Heart right ventricle (tissue), 16 donors: ENCODE measurements around the gene TBC1D22A. TPM values are rescaled to one million over a fixed set of nuclear protein-coding genes. Genes with fewer than 3 reads are reported as not detected.

Source experiments
- ATAC-seq, 8 donors: fragments of 200-7000 bp; cut with Tn5 transposase; one replicate each; pipeline ENCODE4 v1.9.1; 2020; ENCODE audit warnings: mild to moderate bottlenecking in 8 of 8, moderate library complexity in 8 of 8, moderate number of reproducible peaks in 1 of 8
- DNase-seq, 2 donors: peaks; one replicate each; pipeline ENCODE4 v3.0.0-alpha.2; 2020
- H3K27ac ChIP-seq, 10 donors: fragments of 200-600 bp; sonication (generic) in 2 of 10; one replicate each; pipeline versions ENCODE4 v1.5.0 to v1.8.0; 2020 to 2022; ENCODE audit warnings: mild to moderate bottlenecking in 3 of 10
- H3K27me3 ChIP-seq, 7 donors: fragments of 200-600 bp; one replicate each; pipeline ENCODE4 v1.8.0; 2021 to 2022; ENCODE audit warnings: mild to moderate bottlenecking in 2 of 7
- H3K36me3 ChIP-seq, 9 donors: fragments of 200-600 bp; sonication (generic) in 1 of 9; one replicate each; pipeline versions ENCODE4 v1.5.0 to v1.8.0; 2020 to 2022; ENCODE audit warnings: mild to moderate bottlenecking in 2 of 9
- H3K4me1 ChIP-seq, 9 donors: fragments of 200-600 bp; sonication (generic) in 1 of 9; one replicate each; pipeline versions ENCODE4 v1.5.0 to v1.8.0; 2020 to 2022; ENCODE audit warnings: mild to moderate bottlenecking in 4 of 9
- H3K4me3 ChIP-seq, 10 donors: fragments of 200-600 bp; sonication (generic) in 2 of 10; one replicate each; pipeline versions ENCODE4 v1.5.0 to v1.8.0; 2020 to 2022; ENCODE audit warnings: mild to moderate bottlenecking in 7 of 10, moderate library complexity in 2 of 10
- H3K9me3 ChIP-seq, 11 donors: fragments of 200-600 bp in 10 of 11; sonication (generic) in 2 of 11; one replicate each; pipeline versions ENCODE4 v1.5.0 to v1.8.0; 2013 to 2022; ENCODE audit warnings: mild to moderate bottlenecking in 2 of 11, control low read depth in 1 of 11, moderate library complexity in 1 of 11
- WGBS, 2 donors: extraction: QIAGEN DNeasy Blood & Tissue Kit; methylation state at CpG; one replicate each; pipeline ENCODE4 v1.1.7; 2013; ENCODE audit warnings: inconsistent platforms in 1 of 2; 5-methylcytosine and 5-hydroxymethylcytosine counted together
- intact Hi-C, 10 donors: fragments of 100-400 bp; cut with DNase I; formaldehyde crosslinking; loops; one replicate each; pipeline versions ENCODE4 v1.11.1 to v1.14.2; 2022
- polyA plus RNA-seq, 2 donors: library from polyadenylated mRNA; stranded (reverse); fragments of 200-250 nt; gene quantifications; one replicate each; pipeline ENCODE4 v1.2.3, GENCODE V29; 2013
- total RNA-seq, 10 donors: library from RNA; stranded (reverse); fragmentation: NEBNext Ultra II Directional in 3 of 10; extraction: Animal tissue kit (Norgen Biotek cat#: 25700) in 3 of 10; gene quantifications; one replicate each; pipeline versions ENCODE4 v1.2.1 to v1.2.4, GENCODE V29; 2021 to 2023
- TF ChIP-seq, protein P1 (sequence below), 9 donors: fragments of 200-600 bp; sonication (generic) in 2 of 9; IDR thresholded peaks; one replicate each; pipeline versions ENCODE4 v1.5.0 to v1.8.0; 2021 to 2022; ENCODE audit warnings: antibody characterized with exemption in 9 of 9, mild to moderate bottlenecking in 5 of 9, moderate library complexity in 1 of 9
- donor health status: Arrhythmogenic right ventricular cardiomyopathy.
- donor health status: ischemic (EF 13 %, LVEDD 7.1; RV severe dilation, severe dysfunction).
- donor health status: healthy with polysubstance abuse.
- donor health status: DM: no; HTN: yes; CAD: no.
- donor health status: DM: no; HTN: no; CAD: no.
- donor health status: ischemic (EF 25% LVEDD 6.9; RV normal size, moderate dysfunction).
- donor health status: ischemic (EF 25% LVEDD 5.7; RV mildly dilated, moderate dysfunction).
- donor health status: healthy.
- donor health status: DM: yes; HTN: yes; CAD: no.
- donor health status: Ischemic cardiomyopathy.
- donor health status: ischemic (EF 35%, LVEDD 5.7; RV mildly dilated, moderate dysfunction).
- donor health status: nonischemic (EF 11% LVEDD 7.7; RV severe dilation, severe dysfunction).
- donor health status: DM: yes; HTN: yes; CAD: no.
- donor health status: PGD.
- donor health status: ischemic (EF 29% LVEDD 5.4; RV normal size, mild dysfunction).
- donor health status: nonischemic (EF 23%, LVEDD 6.1; RV moderate dilation, normal function).

The TBC1D22A gene
- total and polyA plus RNA-seq, 12 donors: 7.2 to 27.9 (median 17.9) TPM

DNA sequence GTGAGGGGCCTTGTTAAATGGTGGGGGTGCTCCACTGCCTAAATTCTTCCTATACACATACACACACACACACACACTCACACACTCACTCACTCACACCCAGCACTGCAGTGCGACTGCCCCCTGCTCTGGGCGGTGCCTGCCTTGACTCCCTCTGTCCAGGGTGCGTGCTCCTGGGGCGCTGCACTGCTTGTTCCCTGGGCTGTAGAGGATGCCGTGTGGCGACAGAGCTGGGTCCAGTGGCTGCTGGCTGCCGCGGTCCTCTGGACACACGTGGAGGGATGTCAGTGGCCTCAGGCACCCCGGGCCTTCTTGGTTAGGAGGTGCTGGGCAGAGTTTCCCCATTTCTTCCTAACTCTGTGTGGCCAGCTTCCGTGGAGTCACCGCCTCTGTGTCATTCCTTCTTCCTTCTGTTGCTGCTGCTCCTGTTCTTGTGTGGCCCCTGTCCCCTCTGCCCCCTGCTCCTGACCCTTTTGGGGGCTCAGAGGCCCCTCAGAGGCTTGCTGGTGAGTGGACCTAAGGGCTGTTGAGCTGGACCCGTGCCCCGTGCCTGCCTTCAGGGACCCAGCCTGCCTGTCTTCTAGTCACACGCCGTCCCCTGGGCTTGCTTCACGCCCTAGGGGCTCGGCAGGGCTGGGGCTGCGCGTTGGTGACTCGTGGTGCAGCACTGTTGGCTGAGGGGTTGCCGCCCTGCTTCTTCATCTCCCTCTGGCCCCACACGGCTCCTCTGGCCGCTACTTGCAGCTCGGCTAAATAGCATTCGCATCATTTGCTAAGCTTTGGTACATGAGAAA lies 147.0 kb downstream of the TBC1D22A start:
- Histone ChIP-seq H3K9me3 (no peaks in the 10 kb centered on the region), H3K27ac (no peak overlapping the region), H3K27me3 (no peaks in the 10 kb centered on the region), H3K4me3 (no peak overlapping the region), H3K4me1 (no peaks in the 10 kb centered on the region), H3K36me3 (peaks cover 0 to 35% (median 5%) of the 10 kb centered on the region in 9 donors)
- intact Hi-C loops: loop anchor here in 1 of 10 donors (5.0 kb wide), 1 partner anchor 1603 kb away; no protein-coding TSS in a partner anchor
- 95% methylated on average over 26 of the region's 26 CpGs for WGBS, 2 donors
- ATAC-seq: peak in 1 of 8 donors; percentile 14
- no peak for DNase-seq
- TF ChIP-seq, protein P1, sequence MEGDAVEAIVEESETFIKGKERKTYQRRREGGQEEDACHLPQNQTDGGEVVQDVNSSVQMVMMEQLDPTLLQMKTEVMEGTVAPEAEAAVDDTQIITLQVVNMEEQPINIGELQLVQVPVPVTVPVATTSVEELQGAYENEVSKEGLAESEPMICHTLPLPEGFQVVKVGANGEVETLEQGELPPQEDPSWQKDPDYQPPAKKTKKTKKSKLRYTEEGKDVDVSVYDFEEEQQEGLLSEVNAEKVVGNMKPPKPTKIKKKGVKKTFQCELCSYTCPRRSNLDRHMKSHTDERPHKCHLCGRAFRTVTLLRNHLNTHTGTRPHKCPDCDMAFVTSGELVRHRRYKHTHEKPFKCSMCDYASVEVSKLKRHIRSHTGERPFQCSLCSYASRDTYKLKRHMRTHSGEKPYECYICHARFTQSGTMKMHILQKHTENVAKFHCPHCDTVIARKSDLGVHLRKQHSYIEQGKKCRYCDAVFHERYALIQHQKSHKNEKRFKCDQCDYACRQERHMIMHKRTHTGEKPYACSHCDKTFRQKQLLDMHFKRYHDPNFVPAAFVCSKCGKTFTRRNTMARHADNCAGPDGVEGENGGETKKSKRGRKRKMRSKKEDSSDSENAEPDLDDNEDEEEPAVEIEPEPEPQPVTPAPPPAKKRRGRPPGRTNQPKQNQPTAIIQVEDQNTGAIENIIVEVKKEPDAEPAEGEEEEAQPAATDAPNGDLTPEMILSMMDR (IDR thresholded peaks at IDR 0.05): no peak

DNA sequence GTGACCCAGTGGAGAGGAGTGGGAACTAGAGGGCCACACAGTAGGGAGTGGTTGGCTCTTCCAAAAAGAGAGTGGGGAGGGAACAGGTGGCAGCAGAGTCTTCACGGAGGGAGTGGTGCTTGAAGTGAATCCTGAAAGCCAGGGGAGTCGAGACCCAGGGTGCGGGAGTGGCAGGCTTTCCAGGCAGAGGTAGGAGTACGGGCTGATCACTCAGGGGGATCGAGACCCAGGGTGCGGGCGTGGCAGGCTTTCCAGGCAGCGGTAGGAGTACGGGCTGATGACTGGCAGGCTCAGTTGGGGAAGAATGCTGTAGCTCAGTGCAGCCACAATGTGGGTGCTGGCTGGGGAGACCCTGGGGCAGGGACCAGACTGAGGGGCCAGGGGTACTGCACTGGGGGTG lies 148.2 kb downstream of the TBC1D22A start:
- TF ChIP-seq, protein P1 (IDR thresholded peaks at IDR 0.05): no peak
- no peaks in the 10 kb centered on the region for H3K27me3 ChIP-seq
- DNase-seq: no peak
- no peak overlapping the region for H3K27ac ChIP-seq
- peaks cover 0 to 44% (median 8%) of the 10 kb centered on the region in 9 donors for H3K36me3 ChIP-seq
- intact Hi-C loops: loop anchor here in 1 of 10 donors (5.0 kb wide), 1 partner anchor 1602 kb away; no protein-coding TSS in a partner anchor
- no peak overlapping the region for H3K4me3 ChIP-seq
- H3K4me1 ChIP-seq: no peaks in the 10 kb centered on the region
- WGBS, 2 donors: 96 to 97% methylated on average over 9 of the region's 9 CpGs
- H3K9me3 ChIP-seq: no peaks in the 10 kb centered on the region
- ATAC-seq: no peak

DNA sequence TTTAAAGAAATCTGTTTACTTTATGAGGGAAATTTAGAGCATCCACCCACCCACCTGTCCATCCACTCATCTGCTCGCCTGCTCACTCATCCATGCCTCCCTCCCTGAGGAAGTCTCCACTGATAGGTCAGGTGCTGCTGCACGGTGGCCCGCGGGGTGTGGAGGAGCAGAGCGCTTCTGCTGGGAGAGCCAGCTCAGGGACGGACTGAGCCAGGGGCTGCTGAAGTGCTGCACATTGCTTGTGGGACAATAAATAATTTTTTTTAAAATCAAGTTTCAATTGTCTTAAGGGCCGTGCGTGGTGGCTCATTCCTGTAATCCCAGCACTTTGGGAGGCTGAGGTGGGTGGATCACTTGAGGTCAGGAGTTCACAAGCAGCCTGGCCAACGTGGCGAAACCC lies 148.9 kb downstream of the TBC1D22A start:
- no peaks in the 10 kb centered on the region for H3K27me3 ChIP-seq
- H3K9me3 ChIP-seq: no peaks in the 10 kb centered on the region
- intact Hi-C loops: loop anchor here in 1 of 10 donors (5.0 kb wide), 1 partner anchor 1601 kb away; no protein-coding TSS in a partner anchor
- no peaks in the 10 kb centered on the region for H3K4me1 ChIP-seq
- TF ChIP-seq, protein P1 (IDR thresholded peaks at IDR 0.05): no peak
- H3K27ac ChIP-seq: no peak overlapping the region
- peaks cover 0 to 50% (median 8%) of the 10 kb centered on the region in 9 donors for H3K36me3 ChIP-seq
- WGBS, 2 donors: 92% methylated on average over 10 of the region's 10 CpGs
- ATAC-seq (no peak), DNase-seq (no peak)
- no peak overlapping the region for H3K4me3 ChIP-seq

DNA sequence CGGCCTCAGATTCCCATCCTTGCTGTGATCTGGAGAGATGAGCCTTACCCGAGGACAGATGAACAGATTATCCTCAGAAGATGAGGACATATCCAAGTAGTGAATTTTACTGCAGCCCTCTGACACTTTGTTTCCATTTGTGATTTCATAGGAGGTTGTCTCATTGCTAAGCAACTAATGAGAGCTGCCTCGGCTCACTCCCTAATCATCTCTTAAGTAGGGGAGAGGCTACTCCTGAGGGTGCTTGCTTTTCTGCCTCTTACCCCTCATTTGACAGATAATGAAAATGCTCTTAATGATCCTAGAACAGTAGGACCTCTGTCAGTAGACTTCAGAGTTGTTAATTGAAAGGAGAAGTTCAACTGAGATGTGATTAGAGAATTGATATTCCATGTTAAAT lies 150.9 kb downstream of the TBC1D22A start:
- 74 to 81% methylated on average over 3 of the region's 3 CpGs for WGBS, 2 donors
- DNase-seq (no peak), ATAC-seq (no peak)
- Histone ChIP-seq H3K4me3 (no peak overlapping the region), H3K27ac (no peak overlapping the region), H3K4me1 (no peaks in the 10 kb centered on the region), H3K36me3 (peaks cover 0 to 67% (median 8%) of the 10 kb centered on the region in 9 donors), H3K27me3 (no peaks in the 10 kb centered on the region), H3K9me3 (no peaks in the 10 kb centered on the region)
- intact Hi-C loops: loop anchor here in 1 of 10 donors (5.0 kb wide), 1 partner anchor 1599 kb away; no protein-coding TSS in a partner anchor
- TF ChIP-seq, protein P1 (IDR thresholded peaks at IDR 0.05): no peak
